Measurements from ENCODE around the gene NR2C2AP.

NR2C2AP gene

DNA sequence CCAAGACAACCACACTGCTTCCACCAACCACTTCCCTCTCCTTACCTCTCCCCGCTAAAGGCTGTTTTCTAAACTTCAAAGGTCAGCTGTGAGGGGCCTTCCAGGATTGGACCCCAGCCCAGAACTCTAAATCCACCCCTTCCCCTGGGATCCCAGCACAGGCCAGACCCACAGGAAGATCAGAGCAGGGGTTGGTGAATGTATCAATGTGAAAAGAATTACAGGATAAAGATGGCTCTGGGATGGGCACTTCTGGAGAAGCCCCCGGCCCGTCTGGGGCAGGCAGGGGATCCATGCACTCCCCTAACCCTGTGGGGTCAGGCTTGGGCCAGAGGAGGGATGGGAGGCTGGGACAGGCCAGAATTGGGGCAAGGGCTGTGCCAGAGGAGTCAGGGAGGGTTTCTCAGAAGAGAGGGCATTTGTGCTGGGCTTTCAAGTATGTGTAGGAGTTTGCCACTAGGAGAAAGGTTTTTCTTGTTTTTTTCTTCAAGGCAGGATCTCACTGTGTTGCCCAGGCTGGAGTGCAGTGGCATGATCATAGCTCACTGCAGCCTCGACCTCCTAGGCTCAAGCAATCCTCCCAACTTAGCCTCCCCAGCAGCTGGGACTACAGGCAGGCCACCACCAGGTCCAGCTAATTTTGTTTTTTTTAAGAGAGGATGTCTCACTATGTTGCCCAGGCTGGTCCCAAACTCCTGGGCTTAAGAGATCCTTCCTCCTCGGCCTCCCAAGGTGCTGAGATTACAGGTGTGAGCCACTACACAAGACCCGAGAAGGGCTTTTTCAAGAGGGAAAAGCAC is 32.1 kb downstream of the NR2C2AP start:
- Histone ChIP-seq H3K4me1 (ENCODE audit: control insufficient read depth in 5 of 5, insufficient read depth in 5 of 5, low read length in 5 of 5) (peaks cover 0 to 42% (median 35%) of the 10 kb centered on the region in 5 donors), H3K9me3 (ENCODE audit: control insufficient read depth in 5 of 5, low read length in 5 of 5) (no peaks in the 10 kb centered on the region), H3K4me3 (ENCODE audit: low read depth in 1 of 5, low read length in 5 of 5) (no peak overlapping the region), H3K9ac (ENCODE audit: low read length in 5 of 5) (peak overlapping the region in 1 of 5 donors; percentile 56), H3K27me3 (ENCODE audit: control insufficient read depth in 5 of 5, insufficient read depth in 4 of 5, low read length in 5 of 5) (no peaks in the 10 kb centered on the region), H3K36me3 (ENCODE audit: control insufficient read depth in 5 of 5, insufficient read depth in 5 of 5, low read length in 5 of 5) (peaks cover 0 to 2% (median 0%) of the 10 kb centered on the region in 5 donors), H3K27ac (ENCODE audit: low read depth, low read length) (no peak overlapping the region)

DNA sequence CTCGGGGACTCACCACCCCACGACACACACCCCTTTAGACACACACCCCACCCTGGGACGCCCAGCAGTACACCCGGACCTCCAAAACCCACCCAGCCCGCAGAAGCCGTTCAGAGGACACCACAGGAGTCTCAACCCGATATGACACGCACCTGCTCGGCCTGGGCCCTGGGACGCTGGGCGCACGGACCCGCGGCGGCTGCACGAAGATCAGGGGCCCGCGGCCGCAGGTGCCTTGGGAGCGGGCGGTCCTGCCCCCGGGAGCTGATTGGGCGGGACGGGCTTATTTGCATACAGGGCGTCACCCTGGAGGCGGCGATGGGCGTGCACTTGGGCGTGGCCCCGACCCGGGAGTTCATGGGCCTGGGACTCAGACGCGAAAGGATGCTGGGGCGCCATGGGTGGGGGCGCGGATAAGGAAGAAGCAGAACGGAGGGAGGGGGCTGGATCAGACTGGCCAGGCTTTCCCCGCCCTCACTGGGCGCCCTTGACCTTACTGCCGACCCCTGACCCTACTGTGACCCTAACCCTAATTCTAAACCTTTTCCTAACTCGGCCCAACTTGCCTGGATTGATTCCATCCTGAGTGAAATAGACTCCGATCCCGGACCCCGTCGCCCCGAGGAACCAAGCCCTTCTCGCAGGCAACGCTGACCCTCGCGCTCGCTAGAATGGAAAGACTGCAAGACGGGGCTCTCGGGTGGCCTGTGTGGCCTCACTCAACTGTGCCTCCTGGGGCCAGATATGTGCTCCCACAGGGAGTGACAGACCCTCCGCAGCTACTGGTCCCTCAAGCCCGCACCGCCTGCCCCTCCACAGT is 33.0 kb downstream of the NR2C2AP start, which contains the start of gene MEF2B:
Gene MEF2B, minus strand, starts transcription at position 211 of the 820 bp plus-strand sequence. CDS start 19,528 bp downstream, outside the sequence.
- H3K9ac ChIP-seq (ENCODE audit: low read length in 5 of 5) = peak within 1 kb of the TSS in 1 of 5 donors; percentile 56
- H3K36me3 ChIP-seq (ENCODE audit: control insufficient read depth in 5 of 5, insufficient read depth in 5 of 5, low read length in 5 of 5) = no peaks in the 10 kb centered on the region
- no peaks in the 10 kb centered on the region for H3K27me3 ChIP-seq (ENCODE audit: control insufficient read depth in 5 of 5, insufficient read depth in 4 of 5, low read length in 5 of 5)
- no peak within 1 kb of the TSS for H3K27ac ChIP-seq (ENCODE audit: low read depth, low read length)
- H3K4me3 ChIP-seq (ENCODE audit: low read depth in 1 of 5, low read length in 5 of 5) = peak within 1 kb of the TSS; percentile 11 to 53 (median 36)
- no peaks in the 10 kb centered on the region for H3K9me3 ChIP-seq (ENCODE audit: control insufficient read depth in 5 of 5, low read length in 5 of 5)
- H3K4me1 ChIP-seq (ENCODE audit: control insufficient read depth in 5 of 5, insufficient read depth in 5 of 5, low read length in 5 of 5) = peaks cover 0 to 42% (median 35%) of the 10 kb centered on the region in 5 donors

DNA sequence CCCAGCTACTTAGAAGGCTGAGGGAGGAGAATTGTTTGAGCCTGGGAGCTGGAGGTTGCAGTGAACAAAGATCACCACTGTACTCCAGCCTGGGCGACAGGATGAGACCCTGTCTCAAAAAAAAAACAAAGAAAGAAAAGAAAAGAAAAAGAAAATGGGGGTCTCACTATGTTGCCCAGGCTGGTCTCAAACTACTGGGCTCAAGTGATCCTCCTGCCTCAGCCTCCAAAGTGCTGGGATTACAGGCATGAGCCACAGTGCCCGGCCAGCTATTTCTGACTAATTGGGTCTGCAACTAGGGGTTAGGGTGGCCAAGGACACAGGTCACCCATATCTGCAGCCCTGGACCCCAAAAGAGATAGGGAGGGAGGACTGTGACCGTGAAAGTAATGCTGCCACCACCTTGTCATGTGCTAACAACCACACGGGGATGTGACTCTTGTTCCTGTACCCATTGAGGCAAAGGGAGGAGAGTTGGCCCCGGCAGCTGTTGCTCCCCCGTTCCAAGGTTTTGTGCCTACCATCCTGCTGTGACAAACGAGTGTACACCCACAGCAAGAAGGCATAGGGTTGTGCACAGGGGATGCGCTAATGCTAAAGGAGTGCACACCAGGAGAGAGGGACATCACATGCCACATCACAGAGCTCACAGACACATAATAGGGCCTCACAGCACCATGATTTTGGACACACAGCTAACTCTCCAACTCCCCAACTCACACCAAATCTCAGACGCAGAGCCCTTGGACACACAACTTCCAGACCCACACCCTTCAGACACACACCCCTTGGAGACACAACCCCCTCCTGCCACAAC is 33.8 kb downstream of the NR2C2AP start:
- Histone ChIP-seq H3K9ac (ENCODE audit: low read length in 5 of 5) (peak overlapping the region in 1 of 5 donors; percentile 25), H3K27me3 (ENCODE audit: control insufficient read depth in 5 of 5, insufficient read depth in 4 of 5, low read length in 5 of 5) (no peaks in the 10 kb centered on the region), H3K4me1 (ENCODE audit: control insufficient read depth in 5 of 5, insufficient read depth in 5 of 5, low read length in 5 of 5) (peaks cover 0 to 36% (median 35%) of the 10 kb centered on the region in 5 donors), H3K9me3 (ENCODE audit: control insufficient read depth in 5 of 5, low read length in 5 of 5) (no peaks in the 10 kb centered on the region), H3K27ac (ENCODE audit: low read depth, low read length) (no peak overlapping the region), H3K4me3 (ENCODE audit: low read depth in 1 of 5, low read length in 5 of 5) (peak overlapping the region; percentile 11 to 53 (median 36)), H3K36me3 (ENCODE audit: control insufficient read depth in 5 of 5, insufficient read depth in 5 of 5, low read length in 5 of 5) (no peaks in the 10 kb centered on the region)

DNA sequence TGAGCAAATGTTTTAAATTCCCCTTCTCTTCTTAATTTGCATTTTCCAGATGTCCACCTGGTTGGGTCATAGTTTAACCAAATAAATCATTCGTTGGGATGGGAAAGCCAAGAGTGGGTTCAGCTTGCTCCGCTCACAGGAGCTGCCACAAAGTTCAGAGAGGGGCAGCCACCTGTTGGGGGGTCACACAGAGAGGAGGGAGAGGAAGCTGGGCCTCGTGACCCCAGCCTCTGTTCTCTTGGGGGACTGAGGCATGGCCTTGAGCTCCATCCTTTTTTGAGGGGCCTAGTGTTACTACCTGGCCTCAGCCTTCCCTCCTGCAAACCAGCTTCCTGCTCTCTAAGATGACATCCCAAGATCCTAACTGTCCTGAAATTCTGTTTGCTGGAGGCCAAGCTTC is 35.6 kb downstream of the NR2C2AP start:
- no peaks in the 10 kb centered on the region for H3K9me3 ChIP-seq (ENCODE audit: control insufficient read depth in 5 of 5, low read length in 5 of 5)
- H3K9ac ChIP-seq (ENCODE audit: low read length in 5 of 5) = no peak overlapping the region
- H3K36me3 ChIP-seq (ENCODE audit: control insufficient read depth in 5 of 5, insufficient read depth in 5 of 5, low read length in 5 of 5) = no peaks in the 10 kb centered on the region
- no peak overlapping the region for H3K4me3 ChIP-seq (ENCODE audit: low read depth in 1 of 5, low read length in 5 of 5)
- no peaks in the 10 kb centered on the region for H3K27me3 ChIP-seq (ENCODE audit: control insufficient read depth in 5 of 5, insufficient read depth in 4 of 5, low read length in 5 of 5)
- no peak overlapping the region for H3K27ac ChIP-seq (ENCODE audit: low read depth, low read length)
- peaks cover 0 to 31% (median 30%) of the 10 kb centered on the region in 5 donors for H3K4me1 ChIP-seq (ENCODE audit: control insufficient read depth in 5 of 5, insufficient read depth in 5 of 5, low read length in 5 of 5)

DNA sequence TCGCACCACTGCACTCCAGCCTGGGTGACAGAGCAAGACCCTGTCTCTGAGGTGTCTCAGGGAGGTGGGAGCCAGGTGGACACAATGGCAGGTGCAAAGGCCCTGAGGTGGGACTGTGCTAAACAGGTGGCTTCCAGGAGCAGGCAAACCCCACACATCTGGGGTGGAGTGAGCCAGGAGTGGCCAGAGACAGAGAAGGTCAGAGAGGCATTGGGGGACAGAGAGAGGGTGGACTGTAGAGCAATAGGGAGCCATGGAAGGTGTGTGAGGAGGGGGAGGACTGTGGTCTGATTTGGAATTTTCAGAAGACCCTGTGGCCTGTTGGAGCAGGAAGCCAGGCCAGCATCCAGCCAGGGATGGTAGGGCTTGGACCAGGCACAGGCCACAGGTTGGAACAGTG is 37.8 kb downstream of the NR2C2AP start:
- no peaks in the 10 kb centered on the region for H3K9me3 ChIP-seq (ENCODE audit: control insufficient read depth in 5 of 5, low read length in 5 of 5)
- peaks cover 0 to 10% (median 8%) of the 10 kb centered on the region in 5 donors for H3K4me1 ChIP-seq (ENCODE audit: control insufficient read depth in 5 of 5, insufficient read depth in 5 of 5, low read length in 5 of 5)
- H3K4me3 ChIP-seq (ENCODE audit: low read depth in 1 of 5, low read length in 5 of 5) = no peak overlapping the region

DNA sequence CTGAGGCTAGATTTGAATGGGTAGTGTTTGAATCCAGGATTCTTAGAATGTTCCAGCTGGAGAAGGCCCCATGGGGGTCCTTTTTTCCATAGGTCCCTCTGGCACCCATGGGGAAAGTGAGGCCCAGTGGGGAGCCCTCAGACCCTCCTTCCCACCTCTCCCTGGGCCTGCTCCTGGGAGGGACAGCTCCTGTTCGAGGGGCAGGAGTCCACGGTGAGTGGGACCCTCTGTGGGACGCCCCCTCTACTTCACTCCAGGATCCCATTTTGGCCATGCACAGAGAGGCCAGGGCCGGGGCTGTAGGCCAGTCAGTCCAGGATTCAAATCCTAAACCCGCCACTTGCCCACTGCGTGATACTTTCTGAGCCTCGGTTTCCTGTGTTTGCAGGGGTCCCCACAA is 40.7 kb downstream of the NR2C2AP start:
- Histone ChIP-seq H3K36me3 (ENCODE audit: control insufficient read depth in 5 of 5, insufficient read depth in 5 of 5, low read length in 5 of 5) (no peaks in the 10 kb centered on the region), H3K9me3 (ENCODE audit: control insufficient read depth in 5 of 5, low read length in 5 of 5) (no peaks in the 10 kb centered on the region), H3K4me3 (ENCODE audit: low read depth in 1 of 5, low read length in 5 of 5) (no peak overlapping the region), H3K27me3 (ENCODE audit: control insufficient read depth in 5 of 5, insufficient read depth in 4 of 5, low read length in 5 of 5) (no peaks in the 10 kb centered on the region), H3K4me1 (ENCODE audit: control insufficient read depth in 5 of 5, insufficient read depth in 5 of 5, low read length in 5 of 5) (no peaks in the 10 kb centered on the region), H3K9ac (ENCODE audit: low read length in 5 of 5) (no peak overlapping the region), H3K27ac (ENCODE audit: low read depth, low read length) (no peak overlapping the region)

More for the DNA sequence above, 37.8 kb downstream of the NR2C2AP start:
- Histone ChIP-seq H3K36me3 (ENCODE audit: control insufficient read depth in 5 of 5, insufficient read depth in 5 of 5, low read length in 5 of 5) (no peaks in the 10 kb centered on the region), H3K27me3 (ENCODE audit: control insufficient read depth in 5 of 5, insufficient read depth in 4 of 5, low read length in 5 of 5) (no peaks in the 10 kb centered on the region), H3K9ac (ENCODE audit: low read length in 5 of 5) (no peak overlapping the region), H3K27ac (ENCODE audit: low read depth, low read length) (no peak overlapping the region)

DNA sequence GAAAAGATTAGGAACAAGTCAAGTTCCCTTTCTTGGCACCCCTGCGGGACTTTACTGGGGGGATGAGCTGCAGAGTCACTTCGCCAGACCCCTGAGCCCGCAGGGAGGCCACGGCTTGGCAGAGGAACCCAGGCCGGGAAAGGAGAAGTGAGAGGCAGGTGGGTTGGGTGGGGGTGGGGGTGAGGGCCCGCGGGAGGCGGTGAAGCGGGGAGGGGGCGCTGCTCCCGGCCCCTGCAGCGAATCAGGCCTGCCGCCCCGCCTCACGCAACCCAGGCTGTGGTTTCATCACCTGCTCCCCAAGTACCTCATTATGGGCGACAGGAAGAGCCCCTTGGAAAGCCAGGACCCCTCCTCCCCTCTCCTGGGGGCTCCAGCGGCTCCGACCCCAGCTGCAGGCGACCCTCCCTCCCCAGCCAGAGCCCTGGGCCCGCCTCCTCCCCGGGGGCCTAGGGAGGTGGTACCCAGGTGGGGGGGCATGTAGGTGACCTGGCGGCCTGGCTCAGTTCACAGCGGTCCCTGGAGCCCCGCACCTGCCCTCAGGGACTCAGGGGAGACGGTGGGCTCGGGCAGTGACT is 42.7 kb downstream of the NR2C2AP start:
- no peaks in the 10 kb centered on the region for H3K4me1 ChIP-seq (ENCODE audit: control insufficient read depth in 5 of 5, insufficient read depth in 5 of 5, low read length in 5 of 5)
- H3K36me3 ChIP-seq (ENCODE audit: control insufficient read depth in 5 of 5, insufficient read depth in 5 of 5, low read length in 5 of 5) = peaks cover 0 to 7% (median 2%) of the 10 kb centered on the region in 5 donors
- no peak overlapping the region for H3K4me3 ChIP-seq (ENCODE audit: low read depth in 1 of 5, low read length in 5 of 5)
- H3K27me3 ChIP-seq (ENCODE audit: control insufficient read depth in 5 of 5, insufficient read depth in 4 of 5, low read length in 5 of 5) = no peaks in the 10 kb centered on the region
- no peak overlapping the region for H3K9ac ChIP-seq (ENCODE audit: low read length in 5 of 5)
- peaks cover 0 to 4% (median 3%) of the 10 kb centered on the region in 5 donors for H3K9me3 ChIP-seq (ENCODE audit: control insufficient read depth in 5 of 5, low read length in 5 of 5)
- no peak overlapping the region for H3K27ac ChIP-seq (ENCODE audit: low read depth, low read length)

DNA sequence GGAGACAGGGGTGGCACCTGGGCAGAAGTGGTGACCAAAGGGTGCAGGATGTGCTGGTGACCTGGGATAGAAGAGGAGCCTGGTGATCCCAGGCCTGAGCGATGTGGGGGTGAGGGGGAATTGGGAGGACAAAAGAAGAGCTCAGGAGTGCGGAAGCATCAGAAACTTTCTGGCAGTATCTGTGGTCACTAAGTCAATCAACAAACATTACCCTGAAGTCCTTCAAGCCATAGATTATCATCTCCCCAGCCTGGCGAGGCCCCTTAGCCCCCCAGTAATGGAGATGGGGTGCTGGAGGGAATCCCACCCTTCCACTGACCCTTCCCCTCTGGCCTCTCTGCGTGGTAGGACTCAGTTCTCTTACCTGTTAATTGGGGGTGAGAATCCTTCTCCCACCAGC is 43.7 kb downstream of the NR2C2AP start:
- no peak overlapping the region for H3K27ac ChIP-seq (ENCODE audit: low read depth, low read length)
- no peak overlapping the region for H3K4me3 ChIP-seq (ENCODE audit: low read depth in 1 of 5, low read length in 5 of 5)
- H3K36me3 ChIP-seq (ENCODE audit: control insufficient read depth in 5 of 5, insufficient read depth in 5 of 5, low read length in 5 of 5) = peaks cover 0 to 7% (median 2%) of the 10 kb centered on the region in 5 donors
- H3K9ac ChIP-seq (ENCODE audit: low read length in 5 of 5) = no peak overlapping the region
- H3K27me3 ChIP-seq (ENCODE audit: control insufficient read depth in 5 of 5, insufficient read depth in 4 of 5, low read length in 5 of 5) = no peaks in the 10 kb centered on the region
- H3K4me1 ChIP-seq (ENCODE audit: control insufficient read depth in 5 of 5, insufficient read depth in 5 of 5, low read length in 5 of 5) = no peaks in the 10 kb centered on the region
- peaks cover 0 to 4% (median 3%) of the 10 kb centered on the region in 5 donors for H3K9me3 ChIP-seq (ENCODE audit: control insufficient read depth in 5 of 5, low read length in 5 of 5)

DNA sequence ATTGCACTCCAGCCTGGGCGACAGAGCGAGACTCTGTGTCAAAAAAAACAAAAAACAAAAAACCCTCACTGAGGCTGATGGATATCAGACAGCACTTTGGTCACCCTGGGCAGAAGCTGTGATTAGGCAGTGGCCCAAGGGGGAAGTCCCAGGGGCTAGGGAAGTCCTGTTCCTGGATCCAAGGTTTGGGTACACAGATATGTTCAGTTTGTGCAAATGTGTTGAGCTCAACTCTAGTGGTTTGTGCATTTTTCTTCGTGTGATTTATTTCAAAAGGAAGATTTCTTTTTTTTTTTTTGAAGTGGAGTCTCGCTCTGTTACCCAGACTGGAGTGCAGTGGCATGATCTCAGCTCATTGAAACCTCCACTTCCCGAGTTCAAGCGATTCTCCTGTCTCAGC is 45.4 kb downstream of the NR2C2AP start:
- Histone ChIP-seq H3K4me1 (ENCODE audit: control insufficient read depth in 5 of 5, insufficient read depth in 5 of 5, low read length in 5 of 5) (no peaks in the 10 kb centered on the region), H3K9ac (ENCODE audit: low read length in 5 of 5) (no peak overlapping the region), H3K27ac (ENCODE audit: low read depth, low read length) (no peak overlapping the region), H3K36me3 (ENCODE audit: control insufficient read depth in 5 of 5, insufficient read depth in 5 of 5, low read length in 5 of 5) (peaks cover 0 to 7% (median 2%) of the 10 kb centered on the region in 5 donors), H3K4me3 (ENCODE audit: low read depth in 1 of 5, low read length in 5 of 5) (no peak overlapping the region), H3K9me3 (ENCODE audit: control insufficient read depth in 5 of 5, low read length in 5 of 5) (peaks cover 0 to 4% (median 3%) of the 10 kb centered on the region in 5 donors), H3K27me3 (ENCODE audit: control insufficient read depth in 5 of 5, insufficient read depth in 4 of 5, low read length in 5 of 5) (no peaks in the 10 kb centered on the region)
